ENCODE results near the gene KLK13. TPM values are rescaled to one million over a fixed set of nuclear protein-coding genes. Genes with fewer than 3 reads are reported as not detected.

Gene KLK13
- total RNA-seq, 1 donor from 2014 or later = 0.54 TPM

DNA sequence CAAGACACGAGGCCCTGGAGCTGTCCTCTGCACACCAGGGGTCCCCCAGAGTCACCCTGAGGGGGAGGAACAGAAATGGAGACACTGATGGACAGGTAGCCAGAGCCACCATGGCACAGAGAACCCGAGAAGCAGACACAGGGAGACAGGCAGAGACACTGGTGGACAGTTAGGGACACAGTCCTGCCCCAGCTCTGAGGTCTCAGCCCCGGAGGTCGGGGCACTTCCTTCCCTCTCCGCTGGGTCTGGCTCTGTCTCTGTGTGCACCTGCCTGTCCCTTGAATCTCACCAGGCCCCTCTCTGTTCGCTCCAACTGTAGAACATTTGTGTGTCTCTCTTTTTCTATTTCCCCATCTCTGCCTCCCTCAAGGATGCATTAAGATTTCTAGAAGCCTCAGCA is 13.2 kb upstream of the KLK13 start:
- H3K27me3 Mint-ChIP-seq (ENCODE audit: low read depth) = peaks cover 23% of the 10 kb centered on the region
- no peak overlapping the region for H3K27ac Mint-ChIP-seq
- DNase-seq (ENCODE audit: low spot score in 2 of 2, unreplicated experiment in 2 of 2) = no peak
- peaks cover 14% of the 10 kb centered on the region for H3K9me3 Mint-ChIP-seq
- no peaks in the 10 kb centered on the region for H3K4me1 Mint-ChIP-seq
- H3K36me3 Mint-ChIP-seq = no peaks in the 10 kb centered on the region
- TF ChIP-seq, protein P1, sequence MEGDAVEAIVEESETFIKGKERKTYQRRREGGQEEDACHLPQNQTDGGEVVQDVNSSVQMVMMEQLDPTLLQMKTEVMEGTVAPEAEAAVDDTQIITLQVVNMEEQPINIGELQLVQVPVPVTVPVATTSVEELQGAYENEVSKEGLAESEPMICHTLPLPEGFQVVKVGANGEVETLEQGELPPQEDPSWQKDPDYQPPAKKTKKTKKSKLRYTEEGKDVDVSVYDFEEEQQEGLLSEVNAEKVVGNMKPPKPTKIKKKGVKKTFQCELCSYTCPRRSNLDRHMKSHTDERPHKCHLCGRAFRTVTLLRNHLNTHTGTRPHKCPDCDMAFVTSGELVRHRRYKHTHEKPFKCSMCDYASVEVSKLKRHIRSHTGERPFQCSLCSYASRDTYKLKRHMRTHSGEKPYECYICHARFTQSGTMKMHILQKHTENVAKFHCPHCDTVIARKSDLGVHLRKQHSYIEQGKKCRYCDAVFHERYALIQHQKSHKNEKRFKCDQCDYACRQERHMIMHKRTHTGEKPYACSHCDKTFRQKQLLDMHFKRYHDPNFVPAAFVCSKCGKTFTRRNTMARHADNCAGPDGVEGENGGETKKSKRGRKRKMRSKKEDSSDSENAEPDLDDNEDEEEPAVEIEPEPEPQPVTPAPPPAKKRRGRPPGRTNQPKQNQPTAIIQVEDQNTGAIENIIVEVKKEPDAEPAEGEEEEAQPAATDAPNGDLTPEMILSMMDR (IDR thresholded peaks at IDR 0.05; ENCODE audit: unreplicated experiment) = no peak
- no peak overlapping the region for H3K4me3 Mint-ChIP-seq

DNA sequence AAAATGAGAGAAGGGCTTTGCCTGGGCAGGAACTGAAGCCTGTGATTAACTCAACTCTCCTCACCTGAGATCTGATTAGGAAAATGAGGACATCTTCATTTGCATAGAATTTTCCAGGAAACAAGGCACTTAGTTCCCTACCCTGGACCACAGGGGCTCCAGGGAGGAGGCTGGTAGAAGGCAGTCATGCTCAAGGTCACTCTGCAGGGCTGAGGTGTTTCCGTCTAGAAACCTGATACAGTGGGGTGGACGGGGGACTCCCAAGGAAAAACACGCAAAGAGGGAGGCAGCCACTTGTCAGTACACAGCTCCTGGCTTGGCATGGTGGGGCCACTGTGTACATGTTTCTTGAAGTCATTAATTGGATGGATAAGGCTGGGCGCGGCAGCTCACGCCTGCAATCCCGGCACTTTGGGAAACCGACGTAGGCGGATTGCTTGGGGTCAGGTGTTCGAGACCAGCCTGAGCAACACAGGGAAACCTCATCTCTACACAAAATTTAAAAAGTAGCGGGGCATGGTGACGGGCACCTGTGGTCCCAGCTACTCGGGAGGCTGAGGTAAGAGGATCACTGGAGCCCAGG is 11.8 kb upstream of the KLK13 start:
- H3K27me3 Mint-ChIP-seq (ENCODE audit: low read depth) = peaks cover 10% of the 10 kb centered on the region
- no peaks in the 10 kb centered on the region for H3K4me1 Mint-ChIP-seq

DNA sequence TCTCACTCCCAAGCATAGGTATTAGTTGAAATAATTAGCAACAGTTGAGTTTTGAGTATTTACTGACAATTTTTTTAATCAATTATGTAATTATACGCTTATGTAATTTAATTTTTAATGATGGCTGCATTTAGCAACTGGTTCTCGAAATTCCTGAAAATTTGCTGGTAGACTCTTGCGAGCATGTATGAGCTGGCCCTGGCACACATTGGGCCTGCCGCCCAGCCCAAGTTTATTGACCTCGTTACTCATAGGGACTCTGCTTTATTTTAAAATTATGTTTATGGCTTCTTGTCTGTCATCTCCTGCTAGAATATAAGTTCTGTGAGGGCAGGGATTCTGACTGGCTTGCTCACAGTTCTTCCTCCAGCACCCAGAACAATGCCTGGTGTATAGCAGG is 11.1 kb upstream of the KLK13 start:
- Mint-ChIP-seq H3K27me3 (ENCODE audit: low read depth) (peaks cover 8% of the 10 kb centered on the region), H3K36me3 (no peaks in the 10 kb centered on the region), H3K9me3 (peaks cover 16% of the 10 kb centered on the region), H3K27ac (no peak overlapping the region), H3K4me1 (no peaks in the 10 kb centered on the region), H3K4me3 (no peak overlapping the region)
- peak in 1 of 2 experiments; percentile 1 for DNase-seq (ENCODE audit: low spot score in 2 of 2, unreplicated experiment in 2 of 2)
- TF ChIP-seq, protein P1 (IDR thresholded peaks at IDR 0.05; ENCODE audit: unreplicated experiment) = no peak

More for the DNA sequence above, 11.8 kb upstream of the KLK13 start:
- H3K36me3 Mint-ChIP-seq = no peaks in the 10 kb centered on the region
- no peak overlapping the region for H3K27ac Mint-ChIP-seq
- H3K4me3 Mint-ChIP-seq = no peak overlapping the region
- TF ChIP-seq, protein P1 (IDR thresholded peaks at IDR 0.05; ENCODE audit: unreplicated experiment) = no peak
- H3K9me3 Mint-ChIP-seq = peaks cover 16% of the 10 kb centered on the region
- DNase-seq (ENCODE audit: low spot score in 2 of 2, unreplicated experiment in 2 of 2) = no peak

DNA sequence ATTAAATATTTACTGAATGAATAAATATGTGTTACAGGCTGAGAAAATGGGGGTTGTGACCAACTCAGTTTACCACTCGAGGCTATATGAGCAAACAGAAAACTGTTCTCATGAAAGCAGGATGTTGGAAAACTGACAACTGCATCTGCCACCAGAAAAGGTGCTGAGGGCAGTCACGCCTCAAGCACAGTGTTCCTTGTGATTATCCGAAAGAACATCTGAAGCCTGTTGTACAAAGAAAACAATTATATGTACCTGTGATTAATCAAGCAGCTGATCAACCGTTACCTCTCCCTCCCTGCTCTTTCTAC is 6.2 kb upstream of the KLK13 start:
- Mint-ChIP-seq H3K27me3 (ENCODE audit: low read depth) (peaks cover 20% of the 10 kb centered on the region), H3K4me1 (no peaks in the 10 kb centered on the region), H3K9me3 (peaks cover 21% of the 10 kb centered on the region), H3K27ac (no peak overlapping the region), H3K36me3 (no peaks in the 10 kb centered on the region), H3K4me3 (no peak overlapping the region)
- no peak for DNase-seq (ENCODE audit: low spot score in 2 of 2, unreplicated experiment in 2 of 2)
- TF ChIP-seq, protein P1 (IDR thresholded peaks at IDR 0.05; ENCODE audit: unreplicated experiment) = no peak

DNA sequence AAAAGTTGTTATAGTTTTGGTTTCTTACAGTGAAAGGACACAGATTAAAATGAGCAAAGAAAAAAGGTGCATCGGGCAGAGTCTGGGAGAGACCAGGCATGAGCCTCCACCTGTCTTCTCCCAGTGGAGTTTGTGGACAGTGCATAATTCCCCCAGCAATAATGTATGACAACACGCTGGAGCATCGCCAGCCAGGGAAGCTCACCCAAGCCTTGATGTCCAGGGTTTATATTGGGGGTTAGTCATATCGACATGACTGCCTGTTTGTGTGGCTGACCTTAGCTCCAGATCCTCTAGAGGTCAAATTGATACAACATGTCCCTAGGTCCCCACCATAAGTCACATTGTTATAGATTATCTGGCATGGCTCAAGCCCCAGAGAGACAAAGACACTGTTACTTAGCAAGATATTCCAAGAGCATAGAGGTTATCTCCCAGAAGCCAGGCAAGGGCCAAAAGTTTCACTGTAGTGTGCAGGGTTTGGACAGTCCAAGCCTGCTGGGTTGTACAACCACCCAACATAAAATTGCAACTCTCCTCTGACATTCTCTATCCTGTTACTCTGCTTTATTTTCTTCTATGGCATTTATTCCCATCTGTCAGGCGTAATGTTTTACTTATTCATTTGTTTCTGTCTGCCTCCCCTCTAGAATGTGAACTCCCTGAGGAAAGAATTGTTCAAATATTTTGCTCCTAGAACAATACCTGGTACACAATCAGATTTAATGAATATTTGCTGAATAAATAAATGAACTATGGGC is 5.6 kb upstream of the KLK13 start:
- H3K4me3 Mint-ChIP-seq = no peak overlapping the region
- TF ChIP-seq, protein P1 (IDR thresholded peaks at IDR 0.05; ENCODE audit: unreplicated experiment) = no peak
- no peaks in the 10 kb centered on the region for H3K4me1 Mint-ChIP-seq
- H3K27ac Mint-ChIP-seq = no peak overlapping the region
- H3K9me3 Mint-ChIP-seq = peaks cover 21% of the 10 kb centered on the region
- no peak for DNase-seq (ENCODE audit: low spot score in 2 of 2, unreplicated experiment in 2 of 2)
- H3K36me3 Mint-ChIP-seq = no peaks in the 10 kb centered on the region
- H3K27me3 Mint-ChIP-seq (ENCODE audit: low read depth) = peaks cover 21% of the 10 kb centered on the region
